B cell (primary cell): Measurements from ENCODE around the gene TNRC6C. TPM values are rescaled to one million over a fixed set of nuclear protein-coding genes. Genes with fewer than 3 reads are reported as not detected.

ENCODE experiments used
- ATAC-seq: fragments of 200-7000 bp; cut with Tn5 transposase; one replicate; pipeline ENCODE4 v1.10.0; 2021; ENCODE audit warnings: low read depth, mild to moderate bottlenecking, moderate number of reproducible peaks, moderate library complexity
- CTCF ChIA-PET: fragments of 350-600 bp; sonication (Branson Sonifier 250); formaldehyde crosslinking; loops from one replicate; lab custom pipeline; 2021; ENCODE audit warnings: antibody characterized with exemption, inconsistent platforms; lab: Charles Lee
- POLR2A ChIA-PET: fragments of 350-600 bp; sonication (Branson Sonifier 250); formaldehyde crosslinking; loops from one replicate; lab custom pipeline; 2021; ENCODE audit warnings: antibody characterized with exemption; lab: Charles Lee
- DNase-seq: peaks from one replicate; pipeline ENCODE4 v3.0.0; 2013
- H2AFZ ChIP-seq: 2 replicates; pipeline ENCODE4 v1.6.1; 2012; ENCODE audit warnings: mild to moderate bottlenecking, low read depth, low read length; ENCODE audit not compliant: insufficient read depth, poor library complexity, severe bottlenecking
- H3K27ac ChIP-seq, 2 donors: 1 replicate in 1 of 2; 2 replicates in 1 of 2; pipeline ENCODE4 v1.5.1; 2012 to 2013; ENCODE audit warnings: low read length in 2 of 2, mild to moderate bottlenecking in 2 of 2, moderate library complexity in 1 of 2
- H3K27me3 ChIP-seq, 4 experiments: fragments of 200-600 bp in 1 of 4; sonication (generic) in 1 of 4; replicated peaks in 1 of 4; 1 replicate in 2 of 4; 2 replicates in 2 of 4; pipeline versions ENCODE4 v1.6.1 to v1.7.0; 2013 to 2016; ENCODE audit warnings: low read length in 3 of 4, mild to moderate bottlenecking in 2 of 4, mixed read lengths in 1 of 4, moderate library complexity in 1 of 4; ENCODE audit not compliant: insufficient read depth in 4 of 4, control insufficient read depth in 3 of 4; ENCODE audit errors: control extremely low read depth in 1 of 4
- H3K36me3 ChIP-seq, 2 experiments: replicated peaks in 1 of 2; 1 replicate in 1 of 2; 2 replicates in 1 of 2; pipeline versions ENCODE4 v1.6.1 to v1.7.1; 2013; ENCODE audit warnings: low read length in 1 of 2; ENCODE audit not compliant: insufficient read depth in 2 of 2, control insufficient read depth in 1 of 2; ENCODE audit errors: control extremely low read depth in 1 of 2, extremely low read depth in 1 of 2
- H3K4me1 ChIP-seq, 2 donors: fragments of 200-600 bp in 1 of 2; sonication (generic) in 1 of 2; 1 replicate in 1 of 2; 2 replicates in 1 of 2; pipeline versions ENCODE4 v1.5.1 to v1.6.1; 2013 to 2017; ENCODE audit warnings: low read length in 2 of 2; ENCODE audit not compliant: control insufficient read depth in 2 of 2, insufficient read depth in 2 of 2
- H3K4me2 ChIP-seq: replicated peaks from 2 replicates; pipeline ENCODE3; 2012; ENCODE audit warnings: mild to moderate bottlenecking, low read depth, low read length; ENCODE audit not compliant: poor library complexity, severe bottlenecking
- H3K4me3 ChIP-seq, 5 experiments: fragments of 200-600 bp in 1 of 5; sonication (generic) in 1 of 5; 1 replicate in 3 of 5; 2 replicates in 2 of 5; pipeline versions ENCODE4 v1.5.1 to v1.7.0; 2011 to 2016; ENCODE audit warnings: low read length in 4 of 5, mild to moderate bottlenecking in 4 of 5, low read depth in 2 of 5, control low read depth in 1 of 5, moderate library complexity in 1 of 5; ENCODE audit not compliant: insufficient read depth in 1 of 5; ENCODE audit errors: control extremely low read depth in 1 of 5, extremely low read depth in 1 of 5
- H3K79me2 ChIP-seq: fragments of 200-600 bp; sonication (generic); one replicate; pipeline ENCODE4 v1.6.0; 2016; ENCODE audit warnings: low read length; ENCODE audit not compliant: control insufficient read depth, insufficient read depth
- H3K9ac ChIP-seq: fragments of 200-600 bp; sonication (generic); 2 replicates; pipeline ENCODE4 v1.6.1; 2017; ENCODE audit warnings: mild to moderate bottlenecking, low read length, moderate library complexity
- H3K9me3 ChIP-seq, 3 donors: one replicate each; pipeline versions ENCODE4 v1.6.1 to v1.7.1; 2013; ENCODE audit warnings: low read length in 2 of 3; ENCODE audit not compliant: control insufficient read depth in 2 of 3, insufficient read depth in 1 of 3; ENCODE audit errors: control extremely low read depth in 1 of 3
- H4K20me1 ChIP-seq: 2 replicates; pipeline ENCODE4 v1.6.0; 2012; ENCODE audit warnings: mild to moderate bottlenecking, low read length; ENCODE audit not compliant: insufficient read depth, control insufficient read depth, poor library complexity, severe bottlenecking
- H3K27ac Mint-ChIP-seq: one replicate; pipeline ENCODE4 v1.8.0; 2021; ENCODE audit warnings: mixed read lengths
- H3K27me3 Mint-ChIP-seq: one replicate; pipeline ENCODE4 v1.8.0; 2021; ENCODE audit warnings: mixed read lengths
- H3K4me1 Mint-ChIP-seq: one replicate; pipeline ENCODE4 v1.8.0; 2021; ENCODE audit warnings: mixed read lengths
- H3K4me3 Mint-ChIP-seq: one replicate; pipeline ENCODE4 v1.8.0; 2021; ENCODE audit warnings: mixed read lengths
- H3K9me3 Mint-ChIP-seq: one replicate; pipeline ENCODE4 v1.8.0; 2022; ENCODE audit warnings: mixed read lengths; ENCODE audit not compliant: insufficient read depth
- CTCF ChIP-seq: fragments of 200-600 bp; IDR thresholded peaks from one replicate; pipeline ENCODE4 v1.8.0; 2022; ENCODE audit warnings: antibody characterized with exemption, mild to moderate bottlenecking
- EZH2 ChIP-seq: IDR thresholded peaks from 2 replicates; pipeline ENCODE4 v1.6.1; 2012; ENCODE audit warnings: borderline replicate concordance, low read depth, mild to moderate bottlenecking, moderate library complexity, low read length; ENCODE audit not compliant: insufficient read depth, poor library complexity, severe bottlenecking
- WGBS: methylation state at CpG from one replicate; pipeline ENCODE4 v1.1.5; 2013; ENCODE audit warnings: missing lambda C conversion rate; ENCODE audit not compliant: insufficient coverage; 5-methylcytosine and 5-hydroxymethylcytosine counted together
- intact Hi-C: fragments of 100-400 bp; cut with micrococcal nuclease; formaldehyde crosslinking; loops from one replicate; pipeline ENCODE4 v1.10.0; 2022
- polyA plus RNA-seq: library from polyadenylated mRNA; depleted of rRNA; stranded (reverse); fragments of >200 nt; gene quantifications from 2 replicates; pipeline ENCODE4 v1.2.3, GENCODE V29; 2012
- total RNA-seq, 2 donors: library from RNA; stranded (reverse); fragments of 120-200 nt in 1 of 2; gene quantifications; 1 replicate in 1 of 2; 2 replicates in 1 of 2; pipeline versions ENCODE4 v1.2.3 to v1.2.4, GENCODE V29; 2013 to 2022

The TNRC6C gene
- total and polyA plus RNA-seq, 2 donors (not counting 1 experiment from before 2014, with no cell fraction given), result 3.9 to 63.8 TPM

- peak overlapping the region in 1 of 2 donors; percentile 54 for H3K27ac ChIP-seq
- no peak overlapping the region for H3K4me3 ChIP-seq
- H3K9ac ChIP-seq, result no peak overlapping the region
- no peaks in the 10 kb centered on the region for H3K9me3 Mint-ChIP-seq
- POLR2A ChIA-PET, result interaction anchor here (0.6 to 5.5 kb wide), 6 partner anchors 8 to 1622 kb away, joined by 3 to 31 read pairs (median 6); partner anchors contain the start of gene TMC6
- CTCF ChIA-PET, result interaction anchor here (0.7 to 13.9 kb wide), 5 partner anchors 8 to 127 kb away, joined by 3 to 169 read pairs (median 5); partner anchors contain the start of genes SYNGR2 and TMC8
- no peak overlapping the region for H2AFZ ChIP-seq
- no peaks in the 10 kb centered on the region for H3K27me3 ChIP-seq
- no peak overlapping the region for H3K4me3 Mint-ChIP-seq
- 96% methylated on average over 12 of the region's 13 CpGs for WGBS
- DNase-seq, result peak; percentile 15
- ATAC-seq, result no peak
- H3K4me1 Mint-ChIP-seq, result peaks cover 52% of the 10 kb centered on the region
- peaks cover 50 to 51% of the 10 kb centered on the region in 2 donors for H3K4me1 ChIP-seq
- peaks cover 84% of the 10 kb centered on the region for H4K20me1 ChIP-seq
- H3K27ac Mint-ChIP-seq, result peak overlapping the region; percentile 76
- H3K79me2 ChIP-seq, result peaks cover 54% of the 10 kb centered on the region
- peak overlapping the region; percentile 77 for H3K4me2 ChIP-seq
- intact Hi-C loops, result no loop called here
- H3K36me3 ChIP-seq, result peaks cover 8 to 84% of the 10 kb centered on the region in 2 experiments
- no peaks in the 10 kb centered on the region for H3K9me3 ChIP-seq
- H3K27me3 Mint-ChIP-seq, result no peaks in the 10 kb centered on the region
- no peak for TF ChIP-seq CTCF
- TF ChIP-seq EZH2, result no peak
These were observed 162.0 kb downstream of the TNRC6C start for GRCh38 chr17:78120537-78120936.
